Muscle layer of duodenum (tissue), 2 donors: ENCODE results near the gene ELMO3.

ENCODE experiments used
- H3K27ac ChIP-seq: one replicate; pipeline ENCODE4 v1.7.0; 2013; ENCODE audit warnings: mild to moderate bottlenecking, low read length
- H3K27me3 ChIP-seq: one replicate; pipeline ENCODE4 v1.7.0; 2013; ENCODE audit warnings: low read depth, mild to moderate bottlenecking, control low read depth, low read length
- H3K36me3 ChIP-seq, 2 donors: one replicate each; pipeline ENCODE4 v1.7.0; 2013; ENCODE audit warnings: low read length in 2 of 2, control low read depth in 1 of 2, mild to moderate bottlenecking in 1 of 2; ENCODE audit not compliant: insufficient read depth in 2 of 2, control insufficient read depth in 1 of 2
- H3K4me1 ChIP-seq, 2 donors: one replicate each; pipeline ENCODE4 v1.7.0; 2013; ENCODE audit warnings: low read length in 2 of 2, mild to moderate bottlenecking in 2 of 2, control low read depth in 1 of 2, moderate library complexity in 1 of 2; ENCODE audit not compliant: insufficient read depth in 2 of 2, control insufficient read depth in 1 of 2
- H3K4me3 ChIP-seq, 2 donors: one replicate each; pipeline ENCODE4 v1.7.0; 2013; ENCODE audit warnings: low read length in 2 of 2, low read depth in 1 of 2, mild to moderate bottlenecking in 1 of 2
- H3K9me3 ChIP-seq, 2 donors: one replicate each; pipeline ENCODE4 v1.7.0; 2013; ENCODE audit warnings: low read length in 2 of 2, control low read depth in 1 of 2, mild to moderate bottlenecking in 1 of 2; ENCODE audit not compliant: control insufficient read depth in 1 of 2
- donor health status: healthy.

The ELMO3 gene

GRCh38 chr16:67230809-67231660 is 32.1 kb downstream of the ELMO3 start:
- H3K27ac ChIP-seq: no peak overlapping the region
- no peaks in the 10 kb centered on the region for H3K27me3 ChIP-seq
- H3K9me3 ChIP-seq: no peaks in the 10 kb centered on the region
- peaks cover 8 to 15% of the 10 kb centered on the region in 2 donors for H3K4me1 ChIP-seq
- no peak overlapping the region for H3K4me3 ChIP-seq
- H3K36me3 ChIP-seq: peaks cover 43 to 70% of the 10 kb centered on the region in 2 donors

- Histone ChIP-seq H3K27me3 (no peaks in the 10 kb centered on the region), H3K4me1 (no peaks in the 10 kb centered on the region), H3K9me3 (no peaks in the 10 kb centered on the region), H3K4me3 (no peak overlapping the region), H3K27ac (no peak overlapping the region), H3K36me3 (peaks cover 57 to 80% of the 10 kb centered on the region in 2 donors)
These were observed 34.7 kb downstream of the ELMO3 start for GRCh38 chr16:67233596-67233995.

DNA sequence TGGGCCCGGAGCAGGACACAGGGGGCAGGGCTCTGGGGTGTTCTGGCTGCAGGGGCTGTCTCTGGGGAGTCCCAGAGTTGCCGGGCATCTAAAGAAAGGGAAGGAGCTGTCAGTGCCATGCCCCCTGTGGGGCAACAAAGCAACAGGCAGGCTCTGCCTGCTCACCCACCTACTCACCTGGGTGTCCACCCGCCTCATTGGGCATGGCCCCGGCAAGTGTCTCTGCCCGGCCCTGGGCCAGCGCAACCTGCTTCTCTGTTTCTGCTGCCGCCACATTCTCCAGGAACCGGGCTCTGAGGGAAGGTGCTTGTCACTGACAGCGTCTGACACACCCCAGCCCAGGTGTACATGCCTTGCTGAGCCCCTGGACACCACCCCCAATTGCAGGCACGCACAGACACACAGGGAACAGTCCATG is 35.3 kb downstream of the ELMO3 start:
- Histone ChIP-seq H3K27me3 (no peaks in the 10 kb centered on the region), H3K4me3 (no peak overlapping the region), H3K27ac (no peak overlapping the region), H3K9me3 (no peaks in the 10 kb centered on the region), H3K4me1 (no peaks in the 10 kb centered on the region), H3K36me3 (peaks cover 58 to 80% of the 10 kb centered on the region in 2 donors)

GRCh38 chr16:67235816-67236562 is 37.1 kb downstream of the ELMO3 start:
- H3K9me3 ChIP-seq: no peaks in the 10 kb centered on the region
- H3K27ac ChIP-seq: no peak overlapping the region
- H3K27me3 ChIP-seq: no peaks in the 10 kb centered on the region
- H3K4me1 ChIP-seq: peaks cover 0 to 5% of the 10 kb centered on the region in 2 donors
- H3K36me3 ChIP-seq: peaks cover 52 to 66% of the 10 kb centered on the region in 2 donors
- no peak overlapping the region for H3K4me3 ChIP-seq

DNA sequence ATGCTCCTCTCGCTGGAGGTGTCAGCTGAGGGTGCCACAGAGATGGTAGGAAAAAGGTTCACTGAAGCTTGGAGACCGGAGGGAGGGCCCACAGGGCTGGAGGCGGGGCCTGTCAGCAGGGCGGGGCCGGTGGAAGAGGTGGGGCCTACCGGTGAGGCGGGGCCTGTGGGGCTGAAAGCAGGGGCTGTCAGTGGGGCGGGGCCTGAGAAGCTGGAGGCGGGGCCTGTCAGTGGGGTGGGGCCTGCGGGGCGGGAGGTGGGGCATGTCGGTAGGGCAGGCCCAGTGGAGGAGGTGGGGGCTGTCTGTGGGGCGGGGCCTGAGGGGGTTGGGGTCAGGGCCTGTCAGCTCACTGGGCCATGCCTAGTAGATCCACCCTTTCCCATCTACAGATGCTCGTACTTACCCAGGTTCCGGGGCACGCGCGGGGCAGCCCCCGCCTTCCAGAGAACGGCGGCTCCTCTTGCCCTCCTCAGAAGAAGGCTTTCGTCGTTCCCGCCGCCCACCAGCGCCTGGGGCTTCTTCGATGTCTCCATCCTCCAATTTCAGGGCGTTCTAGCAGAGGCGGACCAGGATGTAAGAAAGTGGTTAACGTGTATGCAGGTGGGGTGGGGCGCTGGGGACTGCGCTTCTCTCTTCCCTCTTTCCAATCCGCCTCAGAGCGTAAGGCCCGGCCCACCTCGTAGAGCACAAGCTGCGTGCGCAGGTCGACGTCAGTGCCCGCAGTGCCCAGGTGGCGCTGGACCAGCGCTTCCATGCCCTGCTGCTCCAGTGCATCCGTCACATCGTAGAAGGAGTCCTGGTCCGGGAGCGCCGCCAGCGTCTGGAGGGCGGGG is 37.8 kb downstream of the ELMO3 start:
- H3K4me3 ChIP-seq: no peak overlapping the region

DNA sequence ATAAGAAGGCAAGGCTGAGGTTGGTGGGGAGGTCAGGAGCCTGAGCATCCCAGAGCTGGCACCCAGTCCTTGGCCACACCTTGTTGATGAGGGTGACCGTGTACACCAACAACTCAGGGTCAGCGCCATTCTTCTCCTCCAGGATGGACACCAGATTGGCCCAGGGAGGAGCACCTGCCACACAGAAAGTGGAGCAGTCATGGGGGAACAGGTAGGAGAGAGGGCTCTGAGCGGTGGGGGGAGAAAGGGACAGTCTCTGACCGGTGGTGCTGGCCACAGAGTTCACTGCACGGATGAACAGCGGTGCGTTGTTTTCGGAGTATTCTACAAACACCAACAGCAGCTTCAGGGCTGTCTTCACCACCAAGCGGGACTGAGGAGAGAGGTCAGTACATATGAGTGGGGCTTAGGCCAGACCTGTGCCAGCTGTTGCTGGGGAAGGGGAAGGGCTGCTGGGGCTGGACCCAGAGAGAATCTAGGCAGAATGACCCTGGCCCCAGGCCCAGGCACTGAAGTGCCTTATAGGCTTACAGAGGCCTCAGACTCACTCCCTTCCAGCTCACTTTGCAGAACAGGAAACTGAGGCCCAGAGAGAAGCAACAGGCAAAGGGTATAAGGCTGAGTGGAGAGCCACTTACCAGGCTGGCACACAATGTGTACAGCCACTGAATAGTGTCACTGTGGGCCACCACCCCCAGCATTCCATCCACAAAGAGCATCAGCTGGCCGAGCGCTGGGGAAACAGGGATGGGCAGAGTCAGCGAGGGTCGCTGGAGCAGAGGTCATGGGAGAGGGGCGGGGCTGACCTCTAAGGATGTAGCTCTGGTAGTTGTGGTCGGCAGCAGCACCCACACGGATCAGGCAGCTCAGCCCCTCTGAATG is 38.7 kb downstream of the ELMO3 start:
- Histone ChIP-seq H3K36me3 (peaks cover 42 to 62% of the 10 kb centered on the region in 2 donors), H3K4me1 (peaks cover 0 to 11% of the 10 kb centered on the region in 2 donors), H3K27ac (no peak overlapping the region)

More for the DNA sequence above, 37.8 kb downstream of the ELMO3 start:
- H3K36me3 ChIP-seq: peaks cover 44 to 63% of the 10 kb centered on the region in 2 donors
- no peaks in the 10 kb centered on the region for H3K27me3 ChIP-seq
- no peaks in the 10 kb centered on the region for H3K9me3 ChIP-seq
- no peak overlapping the region for H3K27ac ChIP-seq
- H3K4me1 ChIP-seq: peaks cover 0 to 11% of the 10 kb centered on the region in 2 donors

DNA sequence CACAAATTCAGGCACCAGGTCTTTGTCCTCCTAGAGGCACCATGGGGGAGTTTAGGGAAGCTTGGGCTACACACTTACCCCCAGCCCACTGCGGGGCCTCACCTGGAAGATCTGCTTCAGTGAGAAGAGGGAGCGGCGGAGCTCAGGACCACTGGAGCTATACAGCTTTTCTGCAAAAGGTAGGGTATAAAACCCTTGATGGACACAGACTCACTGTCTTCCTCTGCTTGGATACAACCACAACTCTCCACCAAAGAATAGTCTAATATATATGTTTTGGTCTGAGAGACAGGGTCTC is 39.3 kb downstream of the ELMO3 start:
- H3K27ac ChIP-seq: no peak overlapping the region

More for the DNA sequence above, 38.7 kb downstream of the ELMO3 start:
- H3K9me3 ChIP-seq: no peaks in the 10 kb centered on the region
- no peaks in the 10 kb centered on the region for H3K27me3 ChIP-seq
- H3K4me3 ChIP-seq: no peak overlapping the region

DNA sequence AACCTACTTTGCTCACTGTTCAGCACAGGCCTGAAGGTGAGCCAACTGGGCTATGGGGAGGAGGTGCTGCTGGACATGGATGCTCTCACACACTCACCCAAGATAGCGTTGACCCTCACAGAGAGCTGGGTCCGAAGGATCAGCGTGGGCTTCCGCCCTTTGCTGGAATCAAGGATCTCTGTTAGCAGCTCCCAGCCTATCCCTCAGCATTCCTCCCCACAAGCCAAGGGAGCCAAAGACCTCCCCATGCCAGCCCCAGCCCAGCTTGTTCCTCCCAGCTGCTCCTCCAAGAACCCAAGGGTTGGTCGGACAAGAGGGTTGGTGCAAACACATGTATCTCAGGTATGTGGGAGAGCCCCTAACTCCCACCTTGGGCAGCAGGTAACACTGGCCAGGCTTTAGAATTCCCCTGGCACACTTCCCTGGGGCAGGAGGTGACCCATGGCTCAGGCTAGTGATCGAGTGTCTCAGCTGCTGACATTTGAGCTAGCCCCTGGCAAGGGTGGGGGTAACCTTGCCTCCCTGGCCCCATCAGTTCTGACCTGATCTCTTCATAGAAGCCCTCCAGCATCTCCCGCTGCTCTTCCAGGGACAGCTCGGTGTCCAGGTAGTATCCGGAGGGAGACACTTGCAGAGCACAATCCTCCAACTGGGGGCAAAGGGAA is 40.0 kb downstream of the ELMO3 start:
- peaks cover 37 to 54% of the 10 kb centered on the region in 2 donors for H3K36me3 ChIP-seq
- no peaks in the 10 kb centered on the region for H3K27me3 ChIP-seq
- no peaks in the 10 kb centered on the region for H3K9me3 ChIP-seq
- no peak overlapping the region for H3K27ac ChIP-seq
- peaks cover 0 to 13% of the 10 kb centered on the region in 2 donors for H3K4me1 ChIP-seq
- no peak overlapping the region for H3K4me3 ChIP-seq

More for the DNA sequence above, 39.3 kb downstream of the ELMO3 start:
- H3K4me1 ChIP-seq: peaks cover 0 to 11% of the 10 kb centered on the region in 2 donors
- no peaks in the 10 kb centered on the region for H3K27me3 ChIP-seq
- peaks cover 41 to 60% of the 10 kb centered on the region in 2 donors for H3K36me3 ChIP-seq
- H3K4me3 ChIP-seq: no peak overlapping the region
- no peaks in the 10 kb centered on the region for H3K9me3 ChIP-seq

- Histone ChIP-seq H3K4me3 (no peak overlapping the region), H3K36me3 (peaks cover 35 to 46% of the 10 kb centered on the region in 2 donors), H3K27ac (peak overlapping the region; percentile 2), H3K4me1 (peaks cover 9 to 24% of the 10 kb centered on the region in 2 donors), H3K9me3 (no peaks in the 10 kb centered on the region), H3K27me3 (no peaks in the 10 kb centered on the region)
These were observed 41.6 kb downstream of the ELMO3 start for GRCh38 chr16:67240506-67240905.
